Liver (tissue), 3 donors: Measurements from ENCODE around the gene GLP2R.

Experiments used
- TF ChIP-seq, protein P1 (sequence below): IDR thresholded peaks from 2 replicates; pipeline ENCODE4 v1.6.1; 2016; ENCODE audit warnings: antibody characterized with exemption
- TF ChIP-seq, protein P2 (sequence below): fragments of 150-350 bp; IDR thresholded peaks from 2 replicates; pipeline ENCODE4 v1.5.1; 2017; ENCODE audit warnings: improper control_type of control experiment, low read depth, low read length; ENCODE audit not compliant: missing input control
- donor health status: healthy.
- donor health status: healthy.

DNA sequence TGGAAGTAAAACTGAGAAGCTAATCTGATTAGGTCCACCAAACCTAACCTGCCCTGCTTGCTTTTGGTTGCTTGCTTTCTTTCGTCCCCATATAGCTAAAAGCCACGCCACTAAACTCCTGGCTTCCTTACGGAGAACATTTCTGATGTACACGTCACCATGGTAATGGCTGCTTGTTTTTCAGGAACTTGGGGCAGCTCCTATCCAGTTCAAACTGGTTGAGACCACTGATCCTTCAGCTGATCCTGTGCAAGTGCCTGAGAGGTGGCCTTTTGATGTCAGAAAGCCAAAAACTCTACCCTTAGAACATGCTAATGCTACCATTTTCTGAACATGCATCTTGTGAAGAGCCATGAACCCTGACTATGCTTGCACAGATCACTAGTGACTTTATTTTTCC lies 20.0 kb upstream of the GLP2R start:
- TF ChIP-seq, protein P1, sequence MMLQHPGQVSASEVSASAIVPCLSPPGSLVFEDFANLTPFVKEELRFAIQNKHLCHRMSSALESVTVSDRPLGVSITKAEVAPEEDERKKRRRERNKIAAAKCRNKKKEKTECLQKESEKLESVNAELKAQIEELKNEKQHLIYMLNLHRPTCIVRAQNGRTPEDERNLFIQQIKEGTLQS, result no peak
- TF ChIP-seq, protein P2, sequence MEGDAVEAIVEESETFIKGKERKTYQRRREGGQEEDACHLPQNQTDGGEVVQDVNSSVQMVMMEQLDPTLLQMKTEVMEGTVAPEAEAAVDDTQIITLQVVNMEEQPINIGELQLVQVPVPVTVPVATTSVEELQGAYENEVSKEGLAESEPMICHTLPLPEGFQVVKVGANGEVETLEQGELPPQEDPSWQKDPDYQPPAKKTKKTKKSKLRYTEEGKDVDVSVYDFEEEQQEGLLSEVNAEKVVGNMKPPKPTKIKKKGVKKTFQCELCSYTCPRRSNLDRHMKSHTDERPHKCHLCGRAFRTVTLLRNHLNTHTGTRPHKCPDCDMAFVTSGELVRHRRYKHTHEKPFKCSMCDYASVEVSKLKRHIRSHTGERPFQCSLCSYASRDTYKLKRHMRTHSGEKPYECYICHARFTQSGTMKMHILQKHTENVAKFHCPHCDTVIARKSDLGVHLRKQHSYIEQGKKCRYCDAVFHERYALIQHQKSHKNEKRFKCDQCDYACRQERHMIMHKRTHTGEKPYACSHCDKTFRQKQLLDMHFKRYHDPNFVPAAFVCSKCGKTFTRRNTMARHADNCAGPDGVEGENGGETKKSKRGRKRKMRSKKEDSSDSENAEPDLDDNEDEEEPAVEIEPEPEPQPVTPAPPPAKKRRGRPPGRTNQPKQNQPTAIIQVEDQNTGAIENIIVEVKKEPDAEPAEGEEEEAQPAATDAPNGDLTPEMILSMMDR, result no peak
